ENCODE measurements around the gene PKNOX2.

Gene PKNOX2

DNA sequence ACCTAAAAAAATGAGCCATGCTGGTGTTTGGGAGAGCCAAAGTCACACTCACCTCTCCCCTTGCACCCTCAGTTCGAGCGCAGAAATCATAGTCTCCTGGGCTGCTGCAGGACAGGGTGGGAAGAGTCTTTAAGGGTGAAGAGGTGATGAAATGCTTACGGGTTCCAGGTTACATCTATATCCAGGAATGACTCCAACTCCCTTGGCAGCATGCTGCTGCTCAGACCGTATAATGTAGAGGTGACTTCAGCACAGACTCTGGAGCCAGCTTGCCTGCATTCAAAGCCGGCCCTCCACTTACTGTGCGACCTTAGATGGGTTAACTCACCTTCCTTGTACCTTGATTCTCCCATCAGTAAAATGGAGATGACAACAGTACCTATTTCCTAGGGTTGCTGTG lies 17.3 kb upstream of the PKNOX2 start:
- H4K20me1 ChIP-seq (ENCODE audit: control insufficient read depth, insufficient read depth, low read depth, low read length) = no peaks in the 10 kb centered on the region

GRCh38 chr11:125148011-125148410 lies 16.5 kb upstream of the PKNOX2 start:
- Histone ChIP-seq H3K36me3 (ENCODE audit: control insufficient read depth, low read length) (no peaks in the 10 kb centered on the region), H3K27me3 (ENCODE audit: control insufficient read depth, low read length) (peaks cover 10% of the 10 kb centered on the region), H3F3A (ENCODE audit: control insufficient read depth, insufficient read depth) (no peaks in the 10 kb centered on the region), H3K9me2 (replicated peaks; ENCODE audit: control insufficient read depth, low read length) (no peaks in the 10 kb centered on the region), H3K27ac (ENCODE audit: low read depth, low read length) (no peak overlapping the region), H4K20me1 (ENCODE audit: control insufficient read depth, insufficient read depth, low read depth, low read length) (no peaks in the 10 kb centered on the region), H3K4me3 (ENCODE audit: low read length) (no peak overlapping the region), H3K4me1 (ENCODE audit: control insufficient read depth, low read length) (no peaks in the 10 kb centered on the region), H3K4me2 (ENCODE audit: low read length) (no peak overlapping the region), H3K79me2 (ENCODE audit: control insufficient read depth, low read length) (no peaks in the 10 kb centered on the region), H3K9me3 (ENCODE audit: control insufficient read depth, insufficient read depth, low read length) (no peaks in the 10 kb centered on the region)
- TF ChIP-seq EZH2phosphoT487 (IDR thresholded peaks at IDR 0.05; ENCODE audit: borderline replicate concordance, low read length) = no peak
- TF ChIP-seq, protein P1, sequence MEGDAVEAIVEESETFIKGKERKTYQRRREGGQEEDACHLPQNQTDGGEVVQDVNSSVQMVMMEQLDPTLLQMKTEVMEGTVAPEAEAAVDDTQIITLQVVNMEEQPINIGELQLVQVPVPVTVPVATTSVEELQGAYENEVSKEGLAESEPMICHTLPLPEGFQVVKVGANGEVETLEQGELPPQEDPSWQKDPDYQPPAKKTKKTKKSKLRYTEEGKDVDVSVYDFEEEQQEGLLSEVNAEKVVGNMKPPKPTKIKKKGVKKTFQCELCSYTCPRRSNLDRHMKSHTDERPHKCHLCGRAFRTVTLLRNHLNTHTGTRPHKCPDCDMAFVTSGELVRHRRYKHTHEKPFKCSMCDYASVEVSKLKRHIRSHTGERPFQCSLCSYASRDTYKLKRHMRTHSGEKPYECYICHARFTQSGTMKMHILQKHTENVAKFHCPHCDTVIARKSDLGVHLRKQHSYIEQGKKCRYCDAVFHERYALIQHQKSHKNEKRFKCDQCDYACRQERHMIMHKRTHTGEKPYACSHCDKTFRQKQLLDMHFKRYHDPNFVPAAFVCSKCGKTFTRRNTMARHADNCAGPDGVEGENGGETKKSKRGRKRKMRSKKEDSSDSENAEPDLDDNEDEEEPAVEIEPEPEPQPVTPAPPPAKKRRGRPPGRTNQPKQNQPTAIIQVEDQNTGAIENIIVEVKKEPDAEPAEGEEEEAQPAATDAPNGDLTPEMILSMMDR (IDR thresholded peaks at IDR 0.05; ENCODE audit: low read depth, low read length, poor library complexity, severe bottlenecking) = no peak

More for the DNA sequence above, 17.3 kb upstream of the PKNOX2 start:
- Histone ChIP-seq H3F3A (ENCODE audit: control insufficient read depth, insufficient read depth) (no peaks in the 10 kb centered on the region), H3K79me2 (ENCODE audit: control insufficient read depth, low read length) (no peaks in the 10 kb centered on the region), H3K9me2 (replicated peaks; ENCODE audit: control insufficient read depth, low read length) (no peaks in the 10 kb centered on the region), H3K27ac (ENCODE audit: low read depth, low read length) (no peak overlapping the region), H3K4me2 (ENCODE audit: low read length) (no peak overlapping the region), H3K4me3 (ENCODE audit: low read length) (no peak overlapping the region), H3K4me1 (ENCODE audit: control insufficient read depth, low read length) (no peaks in the 10 kb centered on the region), H3K27me3 (ENCODE audit: control insufficient read depth, low read length) (peaks cover 10% of the 10 kb centered on the region), H3K9me3 (ENCODE audit: control insufficient read depth, insufficient read depth, low read length) (no peaks in the 10 kb centered on the region), H3K36me3 (ENCODE audit: control insufficient read depth, low read length) (no peaks in the 10 kb centered on the region)
- no peak for TF ChIP-seq EZH2phosphoT487 (IDR thresholded peaks at IDR 0.05; ENCODE audit: borderline replicate concordance, low read length)
- TF ChIP-seq, protein P1 (IDR thresholded peaks at IDR 0.05; ENCODE audit: low read depth, low read length, poor library complexity, severe bottlenecking) = no peak

DNA sequence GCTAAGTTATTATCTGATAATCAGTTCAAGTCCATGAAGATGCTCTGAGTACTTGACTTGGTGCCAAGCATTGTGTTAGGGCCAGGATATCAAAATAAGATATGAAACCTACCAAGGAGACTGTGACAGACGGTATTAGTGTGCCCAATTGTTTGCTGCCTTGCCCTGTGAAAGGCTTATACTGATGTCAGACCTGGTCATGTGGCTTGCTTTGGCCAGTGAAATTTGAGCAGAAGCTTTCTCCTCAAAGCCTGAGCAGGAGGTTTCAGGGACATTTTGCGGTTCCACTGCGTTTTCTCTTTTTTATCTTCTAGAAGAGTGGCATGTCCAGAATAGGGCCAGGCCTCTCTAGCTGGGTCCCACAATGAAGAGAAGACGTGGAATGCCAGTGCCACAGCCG lies 15.8 kb upstream of the PKNOX2 start:
- H3K4me3 ChIP-seq (ENCODE audit: low read length) = no peak overlapping the region
- no peaks in the 10 kb centered on the region for H3K9me2 ChIP-seq (replicated peaks; ENCODE audit: control insufficient read depth, low read length)
- H3K9me3 ChIP-seq (ENCODE audit: control insufficient read depth, insufficient read depth, low read length) = no peaks in the 10 kb centered on the region
- no peaks in the 10 kb centered on the region for H3K4me1 ChIP-seq (ENCODE audit: control insufficient read depth, low read length)
- no peak overlapping the region for H3K27ac ChIP-seq (ENCODE audit: low read depth, low read length)
- no peaks in the 10 kb centered on the region for H3K36me3 ChIP-seq (ENCODE audit: control insufficient read depth, low read length)
- no peak overlapping the region for H3K4me2 ChIP-seq (ENCODE audit: low read length)
- H3K79me2 ChIP-seq (ENCODE audit: control insufficient read depth, low read length) = no peaks in the 10 kb centered on the region
- no peaks in the 10 kb centered on the region for H4K20me1 ChIP-seq (ENCODE audit: control insufficient read depth, insufficient read depth, low read depth, low read length)
- H3F3A ChIP-seq (ENCODE audit: control insufficient read depth, insufficient read depth) = no peaks in the 10 kb centered on the region
- peaks cover 13% of the 10 kb centered on the region for H3K27me3 ChIP-seq (ENCODE audit: control insufficient read depth, low read length)
- TF ChIP-seq, protein P1 (IDR thresholded peaks at IDR 0.05; ENCODE audit: low read depth, low read length, poor library complexity, severe bottlenecking) = no peak
- no peak for TF ChIP-seq EZH2phosphoT487 (IDR thresholded peaks at IDR 0.05; ENCODE audit: borderline replicate concordance, low read length)

DNA sequence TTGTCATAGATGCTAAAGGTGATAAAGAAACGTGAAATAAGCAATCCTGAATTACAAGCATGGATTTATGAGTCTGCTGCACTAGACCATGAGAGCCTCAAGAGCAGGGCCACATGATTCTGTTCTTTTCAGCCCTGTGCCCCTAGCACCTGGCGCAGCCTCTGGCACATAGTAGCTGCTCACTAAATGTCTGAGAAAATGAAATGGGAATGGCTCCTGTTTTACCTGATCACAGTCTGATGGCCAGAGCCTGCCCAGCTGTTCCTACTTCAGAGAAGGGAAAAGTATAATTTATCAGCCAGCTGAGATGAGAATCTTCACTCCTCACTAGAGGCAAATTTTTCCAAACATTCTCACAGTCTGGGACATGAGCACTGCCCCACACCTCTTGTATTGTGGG lies 10.7 kb upstream of the PKNOX2 start:
- peaks cover 11% of the 10 kb centered on the region for H3K27me3 ChIP-seq (ENCODE audit: control insufficient read depth, low read length)
- no peaks in the 10 kb centered on the region for H3K36me3 ChIP-seq (ENCODE audit: control insufficient read depth, low read length)
- H3K79me2 ChIP-seq (ENCODE audit: control insufficient read depth, low read length) = no peaks in the 10 kb centered on the region
- no peaks in the 10 kb centered on the region for H4K20me1 ChIP-seq (ENCODE audit: control insufficient read depth, insufficient read depth, low read depth, low read length)
- H3K4me1 ChIP-seq (ENCODE audit: control insufficient read depth, low read length) = no peaks in the 10 kb centered on the region
- H3K27ac ChIP-seq (ENCODE audit: low read depth, low read length) = no peak overlapping the region
- H3K9me3 ChIP-seq (ENCODE audit: control insufficient read depth, insufficient read depth, low read length) = no peaks in the 10 kb centered on the region
- H3K9me2 ChIP-seq (replicated peaks; ENCODE audit: control insufficient read depth, low read length) = no peaks in the 10 kb centered on the region
- H3K4me2 ChIP-seq (ENCODE audit: low read length) = no peak overlapping the region
- TF ChIP-seq, protein P1 (IDR thresholded peaks at IDR 0.05; ENCODE audit: low read depth, low read length, poor library complexity, severe bottlenecking) = no peak
- TF ChIP-seq EZH2phosphoT487 (IDR thresholded peaks at IDR 0.05; ENCODE audit: borderline replicate concordance, low read length) = no peak
- H3F3A ChIP-seq (ENCODE audit: control insufficient read depth, insufficient read depth) = no peaks in the 10 kb centered on the region
- no peak overlapping the region for H3K4me3 ChIP-seq (ENCODE audit: low read length)

All from DOHH2 (cell line).